Measurements from ENCODE around the gene PRKRA. TPM values are rescaled to one million over a fixed set of nuclear protein-coding genes. Genes with fewer than 3 reads are reported as not detected.

Gene PRKRA
- total and polyA plus RNA-seq, 9 of the 15 experiments (the other 6 are each of a cell fraction or from before 2014, with no cell fraction given), result 14.1 to 78.1 (median 52.3) TPM

DNA sequence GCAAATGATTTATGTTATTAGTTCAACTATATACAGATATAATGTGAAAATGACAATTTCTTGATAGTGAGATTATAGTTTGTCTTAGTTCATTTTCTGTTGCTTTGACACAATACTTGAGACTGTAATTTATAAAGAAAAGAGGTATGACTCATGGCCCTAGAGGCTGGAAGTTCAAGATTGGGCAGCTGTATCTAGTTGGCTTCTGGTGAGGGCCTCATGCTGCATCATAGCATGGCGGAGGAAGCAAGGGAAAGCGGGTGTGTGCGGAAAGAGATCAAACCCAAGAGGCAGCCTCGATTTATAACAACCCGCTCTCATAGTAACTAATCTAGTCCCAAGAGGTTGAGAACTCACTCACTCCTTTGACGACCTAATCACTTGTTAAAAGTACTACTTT lies 40.6 kb upstream of the PRKRA start (continued):
- TF ChIP-seq, protein P1, sequence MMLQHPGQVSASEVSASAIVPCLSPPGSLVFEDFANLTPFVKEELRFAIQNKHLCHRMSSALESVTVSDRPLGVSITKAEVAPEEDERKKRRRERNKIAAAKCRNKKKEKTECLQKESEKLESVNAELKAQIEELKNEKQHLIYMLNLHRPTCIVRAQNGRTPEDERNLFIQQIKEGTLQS (IDR thresholded peaks at IDR 0.05), result peak; percentile 78
- TF ChIP-seq, protein P1 (CRISPR knock-in tag; conservative IDR thresholded peaks at IDR 0.05), result no peak
- TF ChIP-seq DMBX1 (CRISPR knock-in tag; IDR thresholded peaks at IDR 0.05; ENCODE audit: borderline replicate concordance), result peak; percentile 70; the same call in 1 of the 2 replicates
- peak; percentile 71 for TF ChIP-seq ARID1B (IDR thresholded peaks at IDR 0.05)
- TF ChIP-seq NFE2 (IDR thresholded peaks at IDR 0.05; ENCODE audit: low read depth), result peak; percentile 24; the same call in 1 of the 2 replicates
- peak; percentile 31; the same call in 1 of the 2 replicates for TF ChIP-seq CBFA2T2 (conservative IDR thresholded peaks at IDR 0.05)
- TF ChIP-seq ZNF184 (CRISPR knock-in tag; IDR thresholded peaks at IDR 0.05), result no peak
- 0 out of 2 replicates have a peak, but pooled peaks have one; percentile 23 for TF ChIP-seq MTA2 (IDR thresholded peaks at IDR 0.05; ENCODE audit: low read depth)
- TF ChIP-seq SMARCE1 (IDR thresholded peaks at IDR 0.05), result peak; percentile 38; the same call in 1 of the 2 replicates
- TF ChIP-seq CREM (IDR thresholded peaks at IDR 0.05; ENCODE audit: low read depth), result peak; percentile 46; the same call in 1 of the 2 replicates
- TF ChIP-seq, protein P2, sequence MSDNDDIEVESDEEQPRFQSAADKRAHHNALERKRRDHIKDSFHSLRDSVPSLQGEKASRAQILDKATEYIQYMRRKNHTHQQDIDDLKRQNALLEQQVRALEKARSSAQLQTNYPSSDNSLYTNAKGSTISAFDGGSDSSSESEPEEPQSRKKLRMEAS (CRISPR knock-in tag; IDR thresholded peaks at IDR 0.05), result peak; percentile 40
- TF ChIP-seq, protein P3, sequence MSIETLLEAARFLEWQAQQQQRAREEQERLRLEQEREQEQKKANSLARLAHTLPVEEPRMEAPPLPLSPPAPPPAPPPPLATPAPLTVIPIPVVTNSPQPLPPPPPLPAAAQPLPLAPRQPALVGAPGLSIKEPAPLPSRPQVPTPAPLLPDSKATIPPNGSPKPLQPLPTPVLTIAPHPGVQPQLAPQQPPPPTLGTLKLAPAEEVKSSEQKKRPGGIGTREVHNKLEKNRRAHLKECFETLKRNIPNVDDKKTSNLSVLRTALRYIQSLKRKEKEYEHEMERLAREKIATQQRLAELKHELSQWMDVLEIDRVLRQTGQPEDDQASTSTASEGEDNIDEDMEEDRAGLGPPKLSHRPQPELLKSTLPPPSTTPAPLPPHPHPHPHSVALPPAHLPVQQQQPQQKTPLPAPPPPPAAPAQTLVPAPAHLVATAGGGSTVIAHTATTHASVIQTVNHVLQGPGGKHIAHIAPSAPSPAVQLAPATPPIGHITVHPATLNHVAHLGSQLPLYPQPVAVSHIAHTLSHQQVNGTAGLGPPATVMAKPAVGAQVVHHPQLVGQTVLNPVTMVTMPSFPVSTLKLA (conservative IDR thresholded peaks at IDR 0.05), result 0 out of 4 replicates have a peak, but pooled peaks of 1 of the 2 experiments have one; percentile 34
- TF ChIP-seq STAT5A (IDR thresholded peaks at IDR 0.05; ENCODE audit: borderline replicate concordance, low read length), result peak; percentile 19; the same call in 1 of the 2 replicates
- TF ChIP-seq ERF (CRISPR knock-in tag; IDR thresholded peaks at IDR 0.05), result 0 out of 2 replicates have a peak, but pooled peaks have one; percentile 38
- TF ChIP-seq, protein P4, sequence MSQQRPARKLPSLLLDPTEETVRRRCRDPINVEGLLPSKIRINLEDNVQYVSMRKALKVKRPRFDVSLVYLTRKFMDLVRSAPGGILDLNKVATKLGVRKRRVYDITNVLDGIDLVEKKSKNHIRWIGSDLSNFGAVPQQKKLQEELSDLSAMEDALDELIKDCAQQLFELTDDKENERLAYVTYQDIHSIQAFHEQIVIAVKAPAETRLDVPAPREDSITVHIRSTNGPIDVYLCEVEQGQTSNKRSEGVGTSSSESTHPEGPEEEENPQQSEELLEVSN (IDR thresholded peaks at IDR 0.05; ENCODE audit: borderline replicate concordance in 1 of 2, extremely low read depth in 1 of 2, insufficient read depth in 1 of 2, insufficient read length in 1 of 2, low read depth in 1 of 2, low read length in 1 of 2, poor library complexity in 1 of 2, severe bottlenecking in 1 of 2), result peak in 1 of 2 experiments; percentile 38
- no peak for TF ChIP-seq ZNF431 (CRISPR knock-in tag; IDR thresholded peaks at IDR 0.05)
- TF ChIP-seq MEIS2 (IDR thresholded peaks at IDR 0.05; ENCODE audit: partially characterized antibody), result peak; percentile 34
- TF ChIP-seq NCOA1 (IDR thresholded peaks at IDR 0.05; ENCODE audit: low read depth), result no peak
- TF ChIP-seq MYBL2 (IDR thresholded peaks at IDR 0.05; ENCODE audit: low read depth), result no peak
- no peak for TF ChIP-seq MYBL2 (CRISPR knock-in tag; IDR thresholded peaks at IDR 0.05; ENCODE audit: borderline replicate concordance)
- TF ChIP-seq YY1 (IDR thresholded peaks at IDR 0.05; ENCODE audit: borderline replicate concordance in 1 of 3, control insufficient read depth in 1 of 3, extremely low read depth in 1 of 3, insufficient read depth in 3 of 3, insufficient read length in 1 of 3, insufficient replicate concordance in 2 of 3, low read depth in 1 of 3, low read length in 2 of 3), result peak in 2 of 3 experiments; percentile 28 to 70
- TF ChIP-seq SP1 (CRISPR knock-in tag; IDR thresholded peaks at IDR 0.05), result no peak
- TF ChIP-seq CBFA2T3 (IDR thresholded peaks at IDR 0.05), result peak; percentile 64
- TF ChIP-seq ELF1 (tag; IDR thresholded peaks at IDR 0.05), result no peak
- TF ChIP-seq, protein P5, sequence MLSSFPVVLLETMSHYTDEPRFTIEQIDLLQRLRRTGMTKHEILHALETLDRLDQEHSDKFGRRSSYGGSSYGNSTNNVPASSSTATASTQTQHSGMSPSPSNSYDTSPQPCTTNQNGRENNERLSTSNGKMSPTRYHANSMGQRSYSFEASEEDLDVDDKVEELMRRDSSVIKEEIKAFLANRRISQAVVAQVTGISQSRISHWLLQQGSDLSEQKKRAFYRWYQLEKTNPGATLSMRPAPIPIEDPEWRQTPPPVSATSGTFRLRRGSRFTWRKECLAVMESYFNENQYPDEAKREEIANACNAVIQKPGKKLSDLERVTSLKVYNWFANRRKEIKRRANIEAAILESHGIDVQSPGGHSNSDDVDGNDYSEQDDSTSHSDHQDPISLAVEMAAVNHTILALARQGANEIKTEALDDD (IDR thresholded peaks at IDR 0.05), result peak; percentile 87; the same call in 1 of the 2 replicates

Data from K562 (cell line).